Measurements from ENCODE around the gene CHRD. TPM values are rescaled to one million over a fixed set of nuclear protein-coding genes. Genes with fewer than 3 reads are reported as not detected.

Gene CHRD
- total and polyA plus RNA-seq, 10 of the 15 experiments (the other 5 are each of a cell fraction or from before 2014, with no cell fraction given) = not detected

- no peak for TF ChIP-seq KLF5 (IDR thresholded peaks at IDR 0.05; ENCODE audit: partially characterized antibody)
- no peak for TF ChIP-seq BCL11A (IDR thresholded peaks at IDR 0.05; ENCODE audit: low read depth, low read length)
- TF ChIP-seq TCF12 (IDR thresholded peaks at IDR 0.05; ENCODE audit: low read depth, low read length) = no peak
These were observed 11.4 kb downstream of the CHRD start (continued) for GRCh38 chr3:184391266-184391665.

GRCh38 chr3:184395320-184395660, 15.4 kb downstream of the CHRD start:
- POLR2A ChIA-PET = no interaction called here
- TF ChIP-seq SMAD1 (IDR thresholded peaks at IDR 0.05; ENCODE audit: low read depth, partially characterized antibody) (no peak), FOS (IDR thresholded peaks at IDR 0.05; ENCODE audit: borderline replicate concordance, extremely low read depth, insufficient read length) (no peak)
- SMC1A ChIA-PET (ENCODE audit: uncharacterized antibody, unreplicated experiment) = no interaction called here
- CTCF ChIA-PET = no interaction called here
- intact Hi-C loops (cut with micrococcal nuclease; ENCODE audit: unreplicated experiment) (no loop called here), in situ Hi-C loops (cut with MboI) (no loop called here)
- Histone ChIP-seq H2AFZ (ENCODE audit: control insufficient read depth, low read depth, low read length) (no peak overlapping the region), H3K9me3 (replicated peaks; ENCODE audit: control insufficient read depth, insufficient read depth, low read length) (no peaks in the 10 kb centered on the region), H3K79me2 (ENCODE audit: control insufficient read depth, insufficient read depth, low read length) (no peaks in the 10 kb centered on the region), H3K4me3 (no peak overlapping the region), H3K4me2 (ENCODE audit: control insufficient read depth, insufficient read depth) (no peak overlapping the region), H3K27ac (ENCODE audit: control insufficient read depth, insufficient read depth) (no peak overlapping the region), H3K4me1 (ENCODE audit: control insufficient read depth, insufficient read depth, low read length) (no peaks in the 10 kb centered on the region), H3K36me3 (ENCODE audit: control insufficient read depth in 2 of 2, insufficient read depth in 2 of 2, low read length in 1 of 2) (no peaks in the 10 kb centered on the region), H3K27me3 (replicated peaks in 1 of 2; ENCODE audit: control insufficient read depth in 2 of 2, insufficient read depth in 2 of 2, low read length in 1 of 2) (peaks cover 0 to 4% of the 10 kb centered on the region in 2 experiments), H3K9ac (ENCODE audit: control insufficient read depth, insufficient read depth, low read length) (no peak overlapping the region), H4K20me1 (ENCODE audit: control insufficient read depth, insufficient read depth) (no peaks in the 10 kb centered on the region)
- 34% methylated on average over 5 of the region's 5 CpGs for WGBS (ENCODE audit: insufficient coverage, insufficient replicate concordance, low lambda C conversion rate, missing lambda C conversion rate)
- FAIRE-seq (no peak), DNase-seq (ENCODE audit: low read depth, low spot score) (no peak), ATAC-seq (no peak)
- RAD21 ChIA-PET (ENCODE audit: unreplicated experiment) = no interaction called here
- no TSS peak for BruUV-seq (replicated peaks)

- H3K4me3 ChIP-seq = no peak overlapping the region
- FAIRE-seq (no peak), DNase-seq (ENCODE audit: low read depth, low spot score) (no peak), ATAC-seq (no peak)
- intact Hi-C loops (cut with micrococcal nuclease; ENCODE audit: unreplicated experiment) (no loop called here), in situ Hi-C loops (cut with MboI) (no loop called here)
- H3K79me2 ChIP-seq (ENCODE audit: control insufficient read depth, insufficient read depth, low read length) = no peaks in the 10 kb centered on the region
- 59% methylated on average over 7 of the region's 9 CpGs for whole genome bisulfite sequencing (ENCODE audit: insufficient coverage, insufficient replicate concordance, low lambda C conversion rate, missing lambda C conversion rate)
- no peak overlapping the region for H3K27ac ChIP-seq (ENCODE audit: control insufficient read depth, insufficient read depth)
- ChIA-PET POLR2A (interaction anchor here (0.5 kb wide), 1 partner anchor 52 kb away, joined by 4 read pairs; no protein-coding TSS in a partner anchor), RAD21 (ENCODE audit: unreplicated experiment) (no interaction called here), CTCF (no interaction called here), SMC1A (ENCODE audit: uncharacterized antibody, unreplicated experiment) (no interaction called here)
- H3K36me3 ChIP-seq (ENCODE audit: control insufficient read depth in 2 of 2, insufficient read depth in 2 of 2, low read length in 1 of 2) = no peaks in the 10 kb centered on the region
- H3K9ac ChIP-seq (ENCODE audit: control insufficient read depth, insufficient read depth, low read length) = no peak overlapping the region
- peaks cover 0 to 4% of the 10 kb centered on the region in 2 experiments; a peak in 3 of 4 replicates for H3K27me3 ChIP-seq (replicated peaks in 1 of 2; ENCODE audit: control insufficient read depth in 2 of 2, insufficient read depth in 2 of 2, low read length in 1 of 2)
- H3K9me3 ChIP-seq (replicated peaks; ENCODE audit: control insufficient read depth, insufficient read depth, low read length) = no peaks in the 10 kb centered on the region
- H3K4me1 ChIP-seq (ENCODE audit: control insufficient read depth, insufficient read depth, low read length) = no peaks in the 10 kb centered on the region
- H4K20me1 ChIP-seq (ENCODE audit: control insufficient read depth, insufficient read depth) = no peaks in the 10 kb centered on the region
- no peak overlapping the region for H2AFZ ChIP-seq (ENCODE audit: control insufficient read depth, low read depth, low read length)
- no peak overlapping the region for H3K4me2 ChIP-seq (ENCODE audit: control insufficient read depth, insufficient read depth)
- no TSS peak for BruUV-seq (replicated peaks)
- TF ChIP-seq SIX5 (IDR thresholded peaks at IDR 0.05; ENCODE audit: low read depth, low read length, severe bottlenecking) (no peak), EGR1 (IDR thresholded peaks at IDR 0.05; ENCODE audit: borderline replicate concordance in 1 of 2, low read depth in 2 of 2, low read length in 2 of 2) (no peak), CHD1 (IDR thresholded peaks at IDR 0.05; ENCODE audit: low read depth, low read length) (no peak), IRF5 (IDR thresholded peaks at IDR 0.05; ENCODE audit: borderline replicate concordance) (no peak), BCL11A (IDR thresholded peaks at IDR 0.05; ENCODE audit: low read depth, low read length) (no peak), JUNB (IDR thresholded peaks at IDR 0.05) (no peak), NR2F1 (conservative IDR thresholded peaks at IDR 0.05) (no peak), SUPT20H (IDR thresholded peaks at IDR 0.05; ENCODE audit: borderline replicate concordance, control insufficient read depth, low read depth, low read length) (no peak)
These were observed 19.6 kb downstream of the CHRD start for GRCh38 chr3:184399410-184399809.

Measured in GM12878 (cell line).